Smooth muscle cell of the brain vasculature (primary cell): ENCODE data around the gene ARHGAP30.

Source experiments
- DNase-seq: peaks from one replicate; pipeline ENCODE4 v3.0.0-alpha.2; 2012; ENCODE audit warnings: low read depth, low spot score

The ARHGAP30 gene

DNA sequence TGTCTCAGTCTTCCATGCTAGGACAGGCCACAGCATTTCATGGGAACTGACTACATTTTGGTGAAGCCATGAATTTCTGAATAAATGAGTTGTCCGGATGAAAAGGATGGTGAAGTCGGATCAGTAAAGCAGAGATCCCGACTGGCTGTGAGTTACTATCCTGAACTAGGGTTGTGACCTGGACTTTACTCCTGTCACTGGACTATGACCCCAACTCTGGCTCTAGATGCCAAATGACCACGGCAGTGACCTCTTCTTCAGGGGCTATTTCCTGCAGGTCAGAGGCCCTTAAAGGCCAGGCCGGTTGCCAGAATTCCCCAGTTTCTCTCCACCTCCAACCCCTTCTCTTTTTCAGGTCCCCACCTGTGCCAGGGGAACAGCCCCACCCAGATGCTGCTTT is 21.4 kb upstream of the ARHGAP30 start:
- no peak for DNase-seq

DNA sequence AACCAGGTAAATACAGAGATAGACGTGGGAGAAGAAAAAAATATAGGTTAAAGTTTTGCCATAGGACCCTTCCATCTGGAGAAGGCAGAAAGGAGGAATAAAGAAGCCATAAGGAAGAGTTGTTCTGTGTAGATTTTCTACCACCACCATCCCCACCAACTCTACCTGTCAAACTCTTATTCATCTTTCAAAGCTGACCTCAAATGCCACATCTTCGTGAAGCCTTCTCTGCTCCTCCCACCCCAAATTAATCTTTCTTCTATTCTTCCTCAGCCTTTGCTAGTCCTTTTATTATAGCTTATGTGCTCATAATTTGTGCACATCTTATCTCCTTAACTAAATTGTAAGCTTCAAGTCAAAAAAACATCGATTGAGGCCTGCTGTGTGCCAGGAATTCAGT is 20.9 kb upstream of the ARHGAP30 start:
- DNase-seq, result no peak

DNA sequence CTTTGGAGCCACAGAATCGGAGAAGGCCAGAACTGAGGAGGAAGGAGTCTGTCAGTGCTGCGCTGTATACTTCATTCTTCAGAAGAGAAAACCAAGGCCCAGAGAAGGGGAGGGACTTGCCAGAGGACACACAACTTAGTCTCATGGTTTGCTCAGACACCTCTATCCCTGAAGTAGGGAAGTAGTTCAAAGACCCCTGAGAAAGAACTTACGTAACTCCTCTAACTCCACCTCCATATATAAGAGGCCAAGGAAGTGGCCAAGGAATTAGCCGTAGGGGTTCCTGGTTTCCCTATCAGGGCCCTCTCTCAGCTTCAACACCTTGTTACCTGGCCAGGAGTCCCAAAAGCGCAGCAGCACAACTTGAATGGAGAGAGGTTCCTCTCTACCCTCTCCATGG is 20.2 kb upstream of the ARHGAP30 start:
- DNase-seq, result no peak

DNA sequence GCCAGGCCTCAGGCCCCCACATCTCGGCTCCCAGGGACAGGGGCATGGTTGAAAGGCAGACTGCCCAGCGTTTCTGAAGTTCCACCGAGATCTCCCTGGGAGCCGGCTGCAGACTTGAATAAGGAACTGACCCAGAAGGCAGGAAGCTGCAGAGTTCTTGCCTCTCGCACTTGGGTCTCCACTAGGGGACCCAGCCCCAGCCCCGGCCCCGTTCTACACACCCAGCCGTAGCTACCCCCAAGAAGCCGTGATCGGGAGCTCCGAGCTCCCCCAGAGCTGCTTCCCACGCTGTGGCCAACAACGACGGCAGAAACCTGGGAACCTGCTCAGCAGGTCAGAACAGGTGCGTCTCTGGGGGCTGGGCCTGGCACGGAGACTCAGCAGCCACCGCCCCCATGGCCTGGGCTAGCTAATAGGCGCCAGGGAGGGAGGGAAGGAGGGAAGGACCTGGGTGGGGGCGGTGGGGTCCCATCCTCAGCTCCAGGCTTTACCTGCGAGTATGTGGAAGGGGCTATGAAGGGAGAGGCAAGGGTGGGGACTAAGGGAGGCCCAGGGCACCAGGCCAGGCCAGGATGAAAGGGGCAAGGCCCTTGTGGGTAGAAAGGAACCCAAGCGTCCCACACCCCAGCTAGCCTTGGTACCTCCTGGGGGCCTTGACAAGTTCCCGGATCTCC is 19.7 kb upstream of the ARHGAP30 start, which contains the start of gene NECTIN4:
Gene NECTIN4 (minus strand): TSS at position 308 of the 674 bp plus-strand sequence. CDS start 262 bp downstream, at position 46.
- DNase-seq, result no peak

DNA sequence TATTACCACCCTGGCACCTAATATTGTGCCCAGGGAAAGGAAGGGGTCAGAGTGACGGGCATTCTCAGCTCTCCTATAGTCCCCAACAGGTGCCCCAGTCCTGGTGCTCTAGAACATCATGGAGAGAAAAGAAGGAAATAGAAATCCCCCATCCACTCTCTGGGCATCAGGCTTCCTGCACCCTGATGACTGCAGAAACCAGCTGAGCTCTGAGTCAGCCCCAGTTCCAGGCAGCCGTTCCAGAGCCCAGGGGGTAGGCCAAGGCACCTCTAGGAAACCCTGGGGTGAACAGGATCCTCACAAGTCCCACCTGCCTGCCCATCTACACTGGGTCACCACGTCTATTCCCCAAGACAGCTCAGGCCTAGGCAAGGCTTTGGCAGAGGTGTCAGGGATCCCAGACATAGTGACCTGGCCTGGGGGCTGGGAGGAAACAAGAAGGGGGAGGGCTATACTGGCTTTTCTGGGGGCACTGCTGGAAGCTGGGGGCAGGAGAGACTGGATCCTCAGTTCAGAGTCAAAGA is 19.0 kb upstream of the ARHGAP30 start:
- no peak for DNase-seq

DNA sequence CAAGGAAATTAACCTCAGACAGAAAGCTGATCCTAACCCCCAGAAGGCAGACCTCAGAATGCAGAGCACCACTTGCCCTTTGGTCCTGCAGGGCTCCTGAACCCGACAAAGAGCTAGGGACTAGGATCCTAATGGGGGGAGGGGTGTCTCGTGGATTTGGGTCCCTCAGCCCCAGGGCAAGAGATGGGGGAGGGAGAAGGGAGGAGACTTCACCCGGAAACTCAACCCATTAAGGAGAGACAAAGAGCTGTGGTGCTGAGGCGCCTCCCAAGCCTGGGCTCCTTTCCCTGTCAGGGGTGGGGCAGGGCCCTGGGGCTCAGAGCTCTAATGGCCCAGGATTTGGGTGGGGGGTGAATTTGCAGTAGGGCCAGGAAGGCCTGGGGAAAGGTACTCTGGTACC is 16.8 kb upstream of the ARHGAP30 start:
- DNase-seq, result no peak

DNA sequence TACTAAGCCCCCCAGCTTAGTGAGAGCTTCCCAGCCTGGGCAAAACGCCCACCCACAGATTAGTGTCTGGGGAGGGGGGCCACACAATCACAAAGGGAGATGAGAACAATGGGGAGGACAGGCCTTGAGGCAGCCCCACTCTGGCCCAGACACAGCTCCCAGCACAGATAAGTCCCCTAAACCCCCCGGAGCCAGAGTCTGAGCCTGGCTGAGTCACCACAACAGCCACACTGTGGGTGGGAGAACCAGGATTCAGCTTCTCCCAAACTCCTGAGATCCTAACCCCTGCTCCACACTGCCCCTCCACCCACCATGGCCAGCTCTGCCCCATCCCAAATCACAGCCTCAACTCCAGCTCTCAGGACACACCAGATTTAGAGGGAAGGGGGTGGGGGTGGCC is 15.5 kb upstream of the ARHGAP30 start:
- DNase-seq, result no peak

DNA sequence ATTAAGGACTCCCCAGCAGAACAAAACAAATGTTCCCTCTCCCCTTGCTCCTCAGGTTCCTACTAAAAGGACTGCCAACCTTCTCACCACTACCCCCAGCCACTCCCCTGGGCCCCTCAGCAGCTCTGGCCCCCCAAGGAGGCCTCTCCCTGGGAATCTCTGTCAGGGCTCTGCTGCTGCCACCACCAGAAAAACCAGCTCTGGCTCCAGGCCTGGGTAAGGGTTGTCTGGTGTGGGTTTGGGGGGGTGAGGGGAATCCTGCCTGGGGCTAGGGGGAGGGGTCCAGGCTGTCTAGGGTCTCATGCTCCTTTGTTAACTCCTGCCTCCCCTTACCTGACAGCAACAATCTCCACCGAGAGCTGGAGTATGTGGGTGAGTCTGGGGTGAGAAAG is 14.9 kb upstream of the ARHGAP30 start:
- no peak for DNase-seq

DNA sequence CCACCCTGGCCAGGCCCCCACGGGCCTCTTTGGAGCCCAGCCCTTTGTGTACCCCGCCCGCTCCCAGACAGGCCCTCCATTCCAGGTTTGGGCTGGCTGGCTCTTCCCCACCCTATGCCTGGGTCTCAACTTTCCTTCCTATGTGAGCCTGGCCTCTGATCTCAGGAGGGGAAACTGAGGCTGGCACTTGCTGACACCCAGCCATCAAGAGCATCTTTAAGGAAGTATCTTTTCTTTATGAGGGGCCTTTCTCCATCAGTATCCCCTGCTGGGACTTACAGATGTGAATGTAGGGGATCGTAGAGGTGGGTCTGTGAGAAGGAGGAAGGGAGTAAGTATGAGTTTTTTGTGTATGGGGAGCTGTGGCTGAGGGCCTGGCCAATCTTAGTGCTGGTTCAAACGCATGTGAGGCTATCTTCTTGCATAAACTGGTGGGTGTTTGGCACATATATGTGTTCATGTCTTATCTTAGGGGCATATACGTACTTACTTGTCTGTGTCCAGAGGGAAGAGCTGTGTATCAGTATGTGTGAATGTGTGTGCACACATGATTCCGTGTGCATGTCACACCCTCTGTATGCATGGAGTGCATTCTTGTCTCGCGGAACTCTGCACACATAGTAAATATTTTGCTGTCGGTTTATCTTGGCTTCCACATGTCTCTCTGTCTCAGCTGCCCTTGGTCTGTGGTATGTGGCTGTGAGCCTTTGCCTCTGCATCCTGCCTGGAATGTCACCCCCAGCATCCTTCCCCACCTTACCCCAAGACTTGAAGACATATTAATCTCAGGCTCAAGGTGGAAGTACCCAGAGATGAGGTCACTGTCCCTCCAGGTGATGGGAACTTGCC is 14.3 kb upstream of the ARHGAP30 start:
- DNase-seq, result no peak

DNA sequence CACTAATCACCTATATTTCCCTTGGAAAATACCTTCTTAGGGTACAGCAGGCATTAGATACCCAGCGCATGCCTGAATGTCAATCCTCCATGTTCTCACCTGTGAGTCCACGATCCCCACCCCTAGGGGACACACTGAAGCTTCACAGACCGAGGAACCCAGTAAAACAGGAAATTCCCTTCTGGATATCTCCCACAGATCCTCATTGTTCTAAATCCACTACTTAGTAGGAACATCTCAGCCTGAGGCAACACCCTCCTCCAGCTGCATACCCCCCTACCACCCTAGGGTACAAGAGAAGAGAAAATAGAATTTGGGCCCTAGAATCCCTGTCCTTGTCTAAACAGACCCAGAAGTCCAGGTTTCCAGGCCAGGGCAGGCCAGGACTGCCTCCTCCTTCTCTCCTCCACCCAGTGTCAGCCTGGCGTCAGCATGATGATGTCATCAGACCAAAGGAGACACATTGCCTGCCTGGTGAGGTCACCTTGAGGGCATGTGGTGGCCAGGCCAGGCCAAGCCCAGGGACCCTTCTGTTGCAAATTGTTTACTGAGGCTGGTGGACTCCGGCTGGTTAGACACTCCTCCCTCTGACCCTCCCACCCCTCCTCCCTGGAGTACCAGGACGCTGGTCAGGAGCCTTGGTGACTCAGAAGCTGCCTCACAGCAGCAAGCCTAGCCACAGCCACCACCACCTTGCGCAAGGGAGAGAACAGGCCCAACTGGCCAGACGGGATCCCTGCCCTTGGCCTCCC is 13.5 kb upstream of the ARHGAP30 start:
- DNase-seq, result no peak

DNA sequence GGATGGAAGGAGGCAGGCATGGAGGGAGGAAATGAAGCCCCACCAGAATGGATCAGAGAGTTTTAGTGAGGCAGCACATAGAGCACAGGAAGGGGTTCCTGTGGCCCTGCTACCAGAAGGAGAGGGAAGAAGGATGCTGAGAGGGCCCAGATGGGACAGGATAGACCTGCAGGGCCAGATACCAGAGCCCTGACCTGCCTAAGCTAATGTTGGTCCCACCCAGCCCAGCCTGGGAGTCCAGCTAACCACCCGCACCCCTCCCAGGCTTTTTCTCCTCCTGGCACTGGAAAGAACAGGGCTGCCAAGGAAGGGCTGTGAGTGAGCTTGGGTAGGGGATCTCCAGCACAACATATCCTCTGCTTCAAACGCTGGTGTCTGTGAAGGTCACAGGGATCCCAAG is 12.8 kb upstream of the ARHGAP30 start:
- DNase-seq, result no peak

DNA sequence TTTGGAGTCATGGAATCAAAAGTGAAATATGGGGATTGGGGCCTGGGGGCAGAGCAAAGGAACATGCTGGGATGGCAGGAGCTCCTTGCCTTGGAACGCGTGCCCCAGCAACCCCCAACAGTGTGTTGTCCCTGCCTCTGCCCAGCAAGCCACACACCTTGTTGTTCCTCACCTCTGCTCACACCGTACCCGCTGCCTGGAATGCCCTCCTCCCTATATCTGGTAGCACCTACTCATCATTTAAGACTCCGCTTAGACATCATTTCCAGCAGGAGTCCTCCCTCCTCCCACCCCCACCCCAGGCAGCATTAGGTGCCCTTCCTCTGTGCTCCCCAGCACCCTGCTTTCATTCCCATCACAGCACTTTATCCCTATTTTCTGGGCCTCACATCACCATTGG is 11.8 kb upstream of the ARHGAP30 start:
- no peak for DNase-seq

DNA sequence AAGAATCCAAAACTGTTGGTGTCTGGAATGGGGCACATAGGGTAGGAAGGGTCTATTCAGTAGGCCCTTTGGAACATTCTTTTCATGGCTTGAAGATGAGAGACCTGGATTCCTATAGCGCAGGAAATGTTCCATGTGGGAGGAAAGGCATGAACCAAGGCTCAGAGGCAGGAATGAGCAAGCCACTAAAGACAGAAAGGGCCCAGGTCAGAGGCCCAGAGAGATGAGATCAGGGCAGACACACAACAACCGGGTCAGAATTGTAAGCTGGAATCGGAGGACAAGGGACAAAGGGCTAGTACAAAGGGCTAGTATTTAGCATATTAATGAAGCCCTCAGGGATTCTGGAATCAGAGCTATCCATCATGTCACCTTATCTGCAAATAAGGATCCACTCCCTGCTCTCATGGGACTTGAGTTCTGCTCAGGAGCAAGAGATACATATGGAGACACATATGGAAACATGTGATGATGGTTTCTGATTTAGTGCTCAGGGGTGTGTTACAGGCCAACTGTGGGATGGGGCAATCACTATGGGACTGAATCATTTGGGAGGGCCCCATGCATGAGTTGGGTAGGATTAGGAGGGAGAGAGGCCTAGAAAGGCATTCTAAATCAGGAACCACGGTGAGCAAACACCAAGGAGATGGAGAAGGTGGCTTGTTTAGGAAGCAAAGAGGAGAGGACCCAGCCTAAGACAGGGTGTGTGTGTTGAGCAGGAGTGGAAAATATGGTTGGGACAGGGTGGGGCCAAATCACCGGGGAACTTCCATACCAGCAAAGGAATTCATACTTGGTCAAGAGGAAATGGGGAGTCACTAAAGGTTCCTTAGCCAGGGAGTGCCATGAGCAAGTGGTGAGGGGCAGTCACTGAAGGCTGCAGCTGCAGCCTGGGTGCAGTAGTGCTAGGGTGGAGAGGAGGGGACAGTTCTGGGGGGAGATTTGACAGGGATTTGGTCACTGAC is 11.0 kb upstream of the ARHGAP30 start:
- DNase-seq, result no peak

DNA sequence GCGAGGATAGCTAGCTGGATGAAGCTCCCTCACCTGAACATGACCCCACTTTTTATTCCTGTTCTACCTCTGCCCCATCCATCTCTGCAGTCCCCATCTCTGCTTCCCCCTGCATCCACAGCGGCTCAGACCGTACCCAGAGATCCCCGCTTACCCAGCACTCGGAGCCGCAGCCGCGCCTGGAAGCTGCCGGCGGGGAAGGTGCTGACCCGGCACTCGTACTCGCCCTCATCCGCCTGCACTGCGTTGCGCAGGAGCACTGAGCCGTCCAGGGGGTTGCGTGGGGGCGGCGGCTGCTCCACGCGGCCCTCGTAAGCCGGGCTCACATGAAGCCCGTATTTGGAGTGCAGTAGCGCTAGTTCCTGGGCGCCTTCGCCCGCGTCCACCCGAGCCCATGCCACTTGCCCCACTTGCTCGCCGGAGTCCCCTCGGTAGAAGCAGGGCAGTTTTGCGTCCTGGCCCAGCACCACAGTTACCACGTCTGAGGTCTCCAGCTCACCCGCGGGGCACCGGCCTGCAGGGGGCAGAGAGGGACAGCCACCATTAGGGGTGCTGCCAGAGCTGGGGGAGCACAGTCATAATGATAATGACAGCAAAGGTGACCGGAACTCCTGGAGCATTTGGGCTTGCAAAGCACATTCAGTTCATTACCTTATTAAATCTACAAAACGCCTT is 9.9 kb upstream of the ARHGAP30 start:
- DNase-seq, result no peak

DNA sequence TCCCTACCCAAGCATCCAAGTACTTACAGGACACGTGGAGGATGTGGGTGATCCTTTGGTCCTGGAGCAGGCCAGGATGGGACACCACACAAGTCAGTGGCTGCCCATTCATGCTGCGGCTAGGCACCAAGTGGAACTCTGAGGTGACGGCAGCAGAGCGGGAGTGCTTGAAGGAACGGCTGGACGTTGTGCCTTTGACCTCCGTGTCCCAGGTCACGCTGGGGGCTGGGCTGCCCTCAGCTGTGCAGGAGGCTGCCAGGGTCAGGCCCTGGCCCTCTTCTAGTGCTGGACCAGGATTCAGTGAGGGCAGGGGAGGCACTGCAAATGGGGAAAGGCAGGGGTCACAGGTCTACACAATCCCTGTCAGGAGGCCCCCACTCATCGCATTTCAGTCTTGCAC is 7.7 kb upstream of the ARHGAP30 start:
- no peak for DNase-seq

DNA sequence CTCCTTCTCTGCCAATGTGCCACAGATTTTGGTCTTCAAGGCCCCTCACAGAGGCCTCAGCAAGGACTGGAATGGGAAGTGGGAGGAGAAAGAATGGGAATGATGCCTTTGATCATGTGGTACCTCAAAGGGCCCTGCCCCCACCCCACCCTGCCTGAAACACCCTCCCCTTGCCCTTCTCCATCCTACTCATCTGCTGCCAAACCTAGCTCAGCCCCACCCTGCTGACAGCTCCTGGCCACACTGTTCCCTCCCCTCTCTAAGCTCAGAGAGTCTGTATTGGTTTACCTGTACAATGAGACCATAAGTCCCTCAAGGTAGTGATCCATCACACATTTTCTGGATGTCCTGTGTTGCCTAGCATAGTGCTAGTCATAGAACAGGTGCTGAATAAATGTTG is 6.7 kb upstream of the ARHGAP30 start:
- no peak for DNase-seq

DNA sequence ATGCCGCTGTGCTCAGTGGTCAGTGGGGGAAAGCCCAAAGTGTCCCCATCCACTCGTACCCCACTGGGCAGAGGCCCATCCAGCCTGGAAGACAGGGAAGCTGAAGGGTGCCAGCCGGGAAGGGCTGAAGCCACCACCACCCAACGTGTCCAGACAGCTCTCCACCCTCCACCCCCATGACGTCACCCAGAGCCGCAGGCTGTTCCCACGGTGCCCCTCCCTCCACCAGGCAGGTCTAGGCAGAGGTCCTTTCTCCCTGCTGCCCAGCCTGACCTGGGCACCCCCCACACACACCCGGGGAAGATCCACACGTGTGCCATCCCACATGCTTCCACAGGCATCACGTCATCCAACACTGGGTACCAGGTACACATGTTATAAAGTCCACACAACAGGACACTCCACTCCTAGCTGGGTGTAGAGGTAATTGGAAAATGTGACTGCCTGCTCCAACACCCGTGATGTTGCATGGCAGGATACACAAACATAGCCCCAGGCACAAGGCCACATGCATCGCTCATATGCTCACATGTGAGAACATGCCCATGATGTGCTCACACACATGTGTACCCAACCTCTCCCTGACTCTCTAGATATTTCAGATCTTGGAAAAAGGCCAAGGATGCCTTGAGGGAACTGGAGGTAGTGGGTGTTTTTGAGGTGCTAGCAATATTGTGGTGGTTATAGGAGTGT is 5.1 kb upstream of the ARHGAP30 start:
- DNase-seq, result no peak

DNA sequence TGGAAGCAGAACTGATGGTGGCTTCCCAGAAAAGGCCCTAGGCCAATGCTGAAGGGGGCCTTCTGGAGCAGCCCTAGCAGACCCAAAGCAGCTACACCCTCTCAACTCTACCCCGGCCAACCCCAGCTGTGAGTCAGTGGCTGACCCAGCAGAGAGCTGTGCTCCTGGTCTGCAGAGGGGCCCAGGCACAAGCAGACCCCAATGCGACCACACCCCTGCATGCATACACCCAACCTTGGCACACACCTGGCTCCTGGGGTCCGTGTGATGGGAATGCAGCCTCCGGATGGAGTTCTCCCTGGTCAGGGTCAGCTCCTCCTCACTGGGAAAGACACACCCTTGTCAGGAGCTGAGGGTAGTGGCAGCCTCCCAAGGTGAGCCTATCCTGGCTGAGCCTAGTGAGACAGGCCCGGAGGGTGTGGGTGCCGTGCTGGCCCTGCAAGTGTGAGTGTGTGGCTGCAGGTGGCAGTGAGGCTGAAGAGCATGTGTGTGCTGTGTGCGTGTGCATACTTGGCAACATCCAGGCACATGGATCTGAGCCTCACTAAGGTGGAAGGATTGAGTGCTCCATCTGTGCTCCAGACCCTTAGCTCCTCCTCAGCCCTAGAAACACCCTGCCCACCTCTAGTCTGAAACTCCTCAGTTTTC is 3.9 kb upstream of the ARHGAP30 start:
- no peak for DNase-seq

DNA sequence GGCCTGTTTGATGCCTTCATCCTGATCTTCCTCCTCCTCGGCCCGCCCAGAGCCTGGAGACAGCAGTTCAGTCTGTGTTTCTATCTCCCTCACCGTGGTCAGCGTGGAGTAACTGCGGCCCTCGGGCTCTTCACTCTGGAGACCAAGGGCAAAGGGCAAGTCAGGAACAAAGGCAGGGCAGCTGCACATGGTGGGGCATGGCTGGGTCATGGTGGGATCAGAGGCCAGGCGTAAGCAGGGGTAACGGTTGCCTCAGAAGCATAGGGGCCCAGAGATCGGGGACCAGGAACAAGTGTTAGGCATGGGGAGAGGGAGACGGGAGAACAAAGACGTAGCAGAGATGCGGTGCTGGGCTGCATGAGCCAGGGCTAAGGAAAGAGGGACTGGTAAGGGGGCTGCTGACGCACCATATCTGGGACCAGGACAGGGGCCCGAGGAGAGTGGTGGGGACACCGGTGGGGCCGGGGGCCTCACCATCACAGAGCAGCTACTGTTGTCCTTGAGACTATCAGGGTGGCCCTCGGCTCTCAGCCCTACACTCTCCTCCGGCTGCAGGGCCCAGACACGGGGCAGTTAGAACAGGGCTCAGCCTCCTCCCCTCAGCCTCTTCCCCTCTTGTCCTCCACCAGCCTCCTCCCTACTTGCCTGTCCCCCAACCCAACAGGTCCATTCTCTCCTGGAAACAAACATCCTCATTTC is 3.2 kb upstream of the ARHGAP30 start:
- no peak for DNase-seq
